HG02798 (cell line): ENCODE data around the gene NRCAM.

ENCODE experiments used
- ATAC-seq: cut with Tn5 transposase; IDR thresholded peaks from one replicate; pipeline ENCODE4 v1.9.1; 2021; ENCODE audit warnings: mild to moderate bottlenecking; ENCODE audit not compliant: unreplicated experiment, poor library complexity

NRCAM gene

DNA sequence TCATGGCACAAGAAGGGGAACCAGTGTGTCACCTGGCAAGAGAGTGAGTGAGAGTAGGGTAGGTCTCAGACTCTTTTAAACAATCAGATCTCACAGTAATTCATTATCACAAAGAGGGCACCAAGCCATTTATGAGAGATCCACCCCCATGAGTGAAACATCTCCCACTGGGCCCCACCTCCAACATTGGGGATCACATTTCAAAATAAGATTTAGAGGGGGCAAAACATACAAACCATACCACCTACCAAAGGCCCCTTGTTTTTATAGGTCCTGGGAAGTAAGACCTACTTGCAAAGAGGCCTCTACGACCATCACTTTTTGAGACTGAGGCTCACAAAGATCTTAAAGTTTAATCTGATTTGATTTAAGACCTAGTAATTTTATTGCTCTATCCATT is 134.9 kb downstream of the NRCAM start:
- ATAC-seq, result no peak

DNA sequence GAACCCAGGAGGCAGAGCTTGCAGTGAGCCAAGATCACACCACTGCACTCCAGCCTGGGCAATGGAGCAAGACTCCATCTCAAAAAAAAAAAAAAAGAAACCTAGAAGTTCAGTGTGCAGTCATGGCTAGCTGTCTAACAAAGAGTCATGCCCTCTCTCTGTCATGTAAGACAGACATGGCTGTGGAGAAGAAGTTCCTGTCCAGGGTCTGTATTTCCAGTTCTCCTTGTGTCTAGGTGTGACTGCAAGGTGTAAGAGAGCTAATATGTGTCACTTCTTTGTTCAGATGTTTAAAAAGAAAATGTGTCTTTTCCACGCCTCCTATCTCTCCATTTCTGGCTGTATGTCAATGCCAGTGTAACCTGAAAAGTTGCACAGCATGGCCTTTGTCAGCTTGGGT is 139.5 kb downstream of the NRCAM start:
- no peak for ATAC-seq

DNA sequence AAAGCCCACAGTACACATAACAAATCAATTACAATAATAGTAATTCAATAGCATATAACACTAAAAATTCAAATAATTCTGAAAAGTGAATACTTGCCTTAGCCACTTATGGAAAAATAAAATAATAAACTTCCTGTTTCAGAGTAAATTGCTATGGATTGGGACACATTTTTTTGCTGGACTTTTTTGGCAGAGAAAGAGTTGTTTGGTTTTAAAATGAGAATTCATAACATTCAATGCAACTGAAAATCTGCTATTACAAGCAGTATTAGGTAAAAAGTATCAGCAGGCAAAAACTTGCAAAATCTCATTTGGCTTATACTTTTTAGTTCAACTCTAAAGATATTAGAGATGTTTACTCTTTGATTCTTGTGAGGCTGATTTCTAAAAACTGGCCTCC is 141.7 kb downstream of the NRCAM start:
- no peak for ATAC-seq

DNA sequence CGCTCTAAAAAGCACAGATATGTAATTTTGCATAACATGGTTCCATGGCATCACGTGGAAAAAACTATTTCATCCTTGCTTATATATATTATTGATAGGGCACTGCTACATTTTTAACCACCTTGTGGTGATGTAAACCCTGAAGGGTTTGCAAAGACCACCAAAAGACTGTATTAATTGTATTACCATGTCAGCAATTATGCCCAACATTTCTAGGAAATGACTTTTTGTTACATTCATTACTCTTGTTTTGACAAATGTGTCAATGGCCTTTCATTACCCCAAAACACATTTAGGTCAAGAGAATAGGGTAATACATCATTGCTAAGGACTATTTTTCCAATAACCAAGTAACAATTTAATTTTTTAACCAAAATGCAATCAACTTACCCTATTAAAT is 142.2 kb downstream of the NRCAM start:
- no peak for ATAC-seq

DNA sequence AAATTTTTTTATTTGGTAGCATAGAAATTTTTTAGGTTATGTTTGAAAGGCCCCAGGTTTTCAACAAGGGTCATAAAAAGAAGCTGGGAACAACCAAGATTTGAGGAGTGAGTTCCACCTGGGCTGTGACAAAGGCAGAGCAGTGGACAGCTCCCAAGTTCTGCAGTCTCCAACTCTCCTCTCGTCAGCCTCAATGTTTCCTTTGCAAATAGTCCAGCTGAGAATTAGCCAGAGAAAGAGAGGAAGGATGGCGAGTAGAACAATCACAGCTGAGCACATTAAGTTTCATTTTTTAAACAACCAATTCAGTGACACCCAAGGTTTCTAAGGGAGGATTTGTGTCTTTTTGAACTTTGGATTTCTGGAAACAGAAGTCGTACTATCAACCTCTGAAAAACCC is 143.2 kb downstream of the NRCAM start:
- ATAC-seq, result no peak

DNA sequence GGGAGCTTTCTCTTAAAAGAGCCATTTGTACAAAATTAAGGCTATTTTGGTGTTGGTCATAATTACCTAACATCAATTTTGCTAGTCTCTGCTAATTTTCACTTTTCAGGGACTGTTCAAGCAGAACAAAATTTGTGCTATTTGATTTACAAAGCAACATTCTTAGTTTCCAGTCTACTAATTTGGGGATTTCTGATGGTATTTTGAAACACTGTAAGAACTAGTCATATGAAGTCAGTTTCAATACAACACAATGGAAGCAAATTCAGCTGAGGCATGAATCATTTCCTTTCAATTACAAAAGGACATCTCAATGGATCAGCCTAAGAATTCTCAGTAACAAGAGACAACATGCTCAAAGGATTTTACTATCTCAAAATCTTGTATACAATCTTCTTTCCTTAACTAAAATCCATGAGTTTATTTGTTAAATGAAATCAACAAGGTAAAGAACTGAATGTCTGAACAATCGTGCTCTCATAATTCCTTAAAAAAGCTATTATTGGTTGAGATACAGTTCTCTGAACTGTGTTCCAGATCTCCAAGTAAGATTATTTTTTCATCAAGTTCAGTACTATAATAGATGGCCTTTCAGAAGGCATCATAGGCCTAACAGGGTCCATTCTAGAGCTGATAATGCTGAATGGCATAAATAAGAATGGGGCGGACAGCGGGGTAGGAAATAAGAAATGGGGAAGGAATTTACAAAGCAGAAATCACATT is 144.6 kb downstream of the NRCAM start:
- peak; percentile 54 for ATAC-seq

DNA sequence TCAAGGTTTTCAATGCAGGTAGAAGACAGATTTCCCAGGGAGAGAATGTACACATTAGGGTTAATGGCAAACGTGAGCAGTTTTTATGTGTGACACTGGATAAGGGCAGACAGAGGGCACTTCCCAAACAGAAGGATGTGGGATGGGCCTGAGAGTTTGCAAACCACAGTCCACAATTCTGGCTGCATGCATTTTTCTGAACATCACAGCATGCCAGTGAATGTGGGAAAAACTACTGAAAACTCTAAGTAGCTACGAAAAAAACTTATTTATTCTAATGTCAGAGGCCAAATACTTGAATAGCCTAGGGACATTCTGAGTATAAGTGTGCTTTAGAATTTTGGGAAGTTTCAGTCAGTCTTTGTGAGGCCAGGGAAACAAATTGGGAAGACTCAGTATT is 145.9 kb downstream of the NRCAM start:
- ATAC-seq, result no peak

DNA sequence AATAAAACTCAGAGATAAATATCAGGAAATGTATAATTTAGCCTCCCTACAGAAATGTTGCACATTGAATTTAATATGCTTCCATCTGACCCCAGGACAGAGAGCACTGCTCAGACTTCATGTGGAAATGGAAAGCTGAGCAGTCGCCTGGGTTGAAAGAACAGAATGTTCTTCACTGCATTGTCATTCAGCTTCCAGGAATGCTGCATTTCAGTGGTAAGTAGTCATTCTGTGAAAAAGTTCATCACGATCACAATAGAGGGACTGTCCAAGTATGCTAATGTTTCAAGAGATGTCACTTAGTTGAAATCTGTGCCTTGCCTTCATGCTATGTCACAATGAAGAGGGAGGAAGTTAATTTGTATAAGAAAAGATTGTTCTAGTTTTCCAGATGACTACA is 147.3 kb downstream of the NRCAM start:
- peak; percentile 64 for ATAC-seq

DNA sequence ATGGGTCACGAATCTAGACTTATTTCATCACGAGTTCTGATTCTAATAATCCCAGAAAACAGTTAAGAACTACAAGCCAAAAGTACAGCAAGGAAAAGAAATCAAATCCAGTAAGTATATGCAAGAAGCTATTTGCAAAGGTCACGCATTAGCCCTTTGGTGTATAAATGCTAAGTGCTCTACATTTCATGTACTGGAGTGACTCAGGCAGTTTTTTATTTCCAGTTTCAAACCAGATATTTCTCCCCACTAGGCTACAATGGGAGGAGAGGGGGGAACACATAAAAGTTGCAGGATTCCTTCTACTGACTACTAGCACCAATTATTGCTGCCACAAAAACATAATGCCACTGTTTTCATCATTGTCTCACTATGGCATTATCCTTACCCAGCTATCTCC is 148.0 kb downstream of the NRCAM start:
- ATAC-seq, result no peak

DNA sequence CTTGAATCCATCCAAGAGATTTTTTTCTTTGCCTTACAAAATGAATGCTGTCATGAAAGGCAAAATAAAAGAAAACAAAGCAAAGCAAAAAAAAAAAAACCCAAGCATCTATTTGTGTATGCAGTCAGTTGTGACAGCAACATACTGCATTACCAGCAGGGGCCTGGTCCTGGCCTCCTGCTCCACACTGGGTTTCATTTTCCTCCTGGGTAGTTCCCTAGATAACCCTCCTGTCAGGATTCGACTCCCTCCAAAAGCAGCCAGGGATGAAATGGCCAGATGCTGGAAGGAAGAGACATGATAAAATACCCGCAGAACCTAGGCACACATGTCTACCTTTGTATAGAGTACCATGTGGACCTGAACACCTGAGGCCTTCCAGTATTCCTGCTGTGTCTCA is 148.6 kb downstream of the NRCAM start:
- ATAC-seq, result no peak

DNA sequence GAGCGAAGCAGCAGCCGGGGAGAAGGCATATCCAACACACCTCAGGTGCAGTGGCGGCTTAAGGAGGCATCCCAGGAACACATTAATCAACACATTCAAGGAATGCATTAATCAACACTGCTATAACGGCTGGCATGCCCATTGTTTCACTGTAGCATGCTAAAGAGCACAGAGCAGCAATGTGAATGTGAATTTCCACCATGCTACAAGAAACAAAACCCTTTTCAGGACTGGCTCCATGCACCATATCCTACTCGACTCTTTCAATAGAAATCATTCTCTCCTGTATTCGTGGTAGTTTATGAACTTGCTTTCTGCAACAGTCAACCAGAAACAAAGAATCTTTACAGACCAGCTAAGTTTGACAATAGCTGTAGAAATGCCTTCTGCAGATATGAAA is 149.0 kb downstream of the NRCAM start:
- no peak for ATAC-seq

DNA sequence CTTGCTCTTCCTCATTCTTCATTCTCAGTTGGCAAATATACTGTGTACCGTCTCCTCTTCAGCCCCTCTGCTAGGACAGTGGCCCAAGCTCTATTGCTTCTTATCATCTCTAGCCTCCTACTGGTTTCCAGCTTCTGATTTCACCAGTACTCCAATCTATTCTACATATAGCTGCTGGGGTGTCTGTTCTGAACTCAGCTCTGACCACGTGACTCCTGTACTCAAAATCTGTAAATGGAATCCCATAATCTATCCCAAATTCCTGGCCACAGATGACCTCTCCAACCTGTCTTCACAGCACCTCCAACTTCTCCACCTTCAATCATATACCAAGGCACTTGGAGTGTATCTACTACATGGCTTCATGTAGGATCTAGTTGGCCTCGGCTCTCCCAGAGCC is 152.9 kb downstream of the NRCAM start:
- ATAC-seq, result no peak

DNA sequence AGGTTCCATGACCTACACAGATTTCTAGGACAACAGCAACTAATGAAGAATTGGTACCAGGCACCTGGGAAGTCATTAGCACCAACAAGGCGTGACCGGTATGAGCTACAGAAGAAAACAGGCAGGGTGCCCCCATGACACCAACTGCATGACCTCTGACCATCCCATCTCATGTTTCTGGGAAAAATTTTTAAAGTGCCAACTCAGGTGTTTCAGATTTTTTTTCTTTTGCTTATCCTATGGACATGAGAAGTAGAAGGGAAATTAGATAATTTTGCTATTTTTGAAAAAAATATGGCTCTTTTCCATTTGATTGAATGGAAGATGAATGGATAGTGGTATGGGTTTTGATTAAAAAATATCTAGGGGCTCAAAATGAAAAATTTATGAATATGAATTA is 154.8 kb downstream of the NRCAM start:
- ATAC-seq, result no peak

DNA sequence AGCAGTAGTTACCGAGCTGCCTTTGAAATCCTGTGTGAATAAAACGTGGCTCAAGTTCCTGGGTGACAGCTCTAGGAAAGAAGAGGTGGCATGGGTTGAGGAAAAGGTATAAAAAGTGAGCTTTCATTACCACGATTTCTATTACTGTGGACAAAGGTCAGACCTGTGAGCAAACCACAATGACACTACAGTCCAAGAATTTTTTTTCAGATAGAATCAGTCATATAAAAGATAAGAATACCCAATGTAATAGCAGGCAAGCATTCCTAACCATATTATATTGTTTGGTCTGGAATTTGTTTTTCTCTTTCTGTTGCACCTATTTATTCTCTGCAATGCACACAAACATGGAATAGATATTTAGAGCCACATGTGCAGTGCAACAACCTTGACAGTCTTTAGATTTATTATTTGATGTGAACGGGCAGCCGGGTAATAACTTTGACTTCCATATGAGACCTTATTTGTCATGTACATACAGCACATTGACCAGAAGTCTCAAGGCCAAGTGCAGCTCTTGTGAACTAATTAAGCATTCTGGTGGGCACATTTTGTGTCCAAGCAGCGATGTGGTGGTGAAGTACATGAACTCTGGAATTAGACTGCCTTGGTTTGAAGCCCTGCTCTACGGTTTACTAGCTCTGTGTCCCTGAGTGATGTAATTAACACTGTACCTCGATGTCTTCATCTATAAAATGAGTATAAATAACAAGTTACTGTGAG is 156.8 kb downstream of the NRCAM start:
- no peak for ATAC-seq

DNA sequence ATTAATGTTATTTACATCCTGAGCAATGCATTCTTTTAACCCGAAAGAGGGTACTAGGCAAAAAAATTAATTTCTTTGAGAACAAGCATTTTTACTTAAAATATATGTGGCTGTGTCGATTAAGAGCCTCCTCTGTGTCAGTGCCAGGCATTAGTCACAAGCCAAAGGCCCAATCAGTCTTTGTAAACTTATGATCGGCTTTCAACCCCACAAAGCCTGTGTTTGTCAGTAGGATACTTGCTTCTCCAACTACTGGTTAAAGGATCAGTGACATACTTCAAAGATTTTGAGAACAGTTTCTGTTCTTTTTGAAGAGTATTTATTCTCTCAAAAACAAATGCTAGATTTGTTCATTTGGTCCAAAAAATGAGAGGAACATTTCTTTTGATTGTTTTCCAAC is 159.3 kb downstream of the NRCAM start:
- ATAC-seq, result no peak

DNA sequence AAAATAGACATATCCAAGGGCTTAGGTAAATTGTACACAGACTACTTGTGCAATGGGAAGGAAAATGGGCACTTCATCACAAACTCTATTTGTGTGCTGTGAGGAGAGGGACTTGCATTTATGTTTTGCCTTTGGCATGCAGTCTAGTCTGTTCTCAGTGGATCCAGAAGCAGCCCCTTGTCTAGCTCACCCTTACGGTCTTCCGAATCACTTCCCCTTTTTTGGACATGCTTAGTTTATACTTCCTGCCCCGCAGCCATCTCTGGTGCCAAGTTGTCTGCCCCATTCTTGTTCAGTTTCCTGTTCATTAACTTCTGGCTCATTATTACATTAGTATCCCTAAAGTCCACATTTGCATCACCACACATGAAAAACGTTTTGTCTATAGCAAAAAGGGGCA is 161.6 kb downstream of the NRCAM start:
- ATAC-seq, result peak; percentile 88

DNA sequence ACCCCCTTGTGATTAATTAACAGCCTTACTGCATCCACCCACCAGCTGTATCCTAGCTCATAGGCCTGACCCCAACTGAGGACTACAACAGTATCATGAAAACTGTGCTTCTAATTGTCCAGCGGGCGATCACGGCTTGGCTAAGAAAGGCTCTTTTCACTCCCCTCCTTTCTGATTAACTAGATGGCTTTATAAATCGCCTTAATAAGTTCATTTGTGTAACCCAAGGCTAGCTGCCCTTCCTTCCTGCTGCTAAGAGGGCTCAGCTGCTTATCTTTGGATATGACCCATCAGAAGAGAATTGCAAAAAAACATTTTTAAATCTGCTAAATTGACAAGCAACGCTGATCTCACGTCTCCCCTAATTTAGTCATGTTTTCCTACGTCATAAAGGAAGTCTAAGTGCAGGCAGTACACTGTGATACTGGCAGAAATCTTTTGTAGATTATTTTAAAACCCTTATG is 163.1 kb downstream of the NRCAM start:
- no peak for ATAC-seq

DNA sequence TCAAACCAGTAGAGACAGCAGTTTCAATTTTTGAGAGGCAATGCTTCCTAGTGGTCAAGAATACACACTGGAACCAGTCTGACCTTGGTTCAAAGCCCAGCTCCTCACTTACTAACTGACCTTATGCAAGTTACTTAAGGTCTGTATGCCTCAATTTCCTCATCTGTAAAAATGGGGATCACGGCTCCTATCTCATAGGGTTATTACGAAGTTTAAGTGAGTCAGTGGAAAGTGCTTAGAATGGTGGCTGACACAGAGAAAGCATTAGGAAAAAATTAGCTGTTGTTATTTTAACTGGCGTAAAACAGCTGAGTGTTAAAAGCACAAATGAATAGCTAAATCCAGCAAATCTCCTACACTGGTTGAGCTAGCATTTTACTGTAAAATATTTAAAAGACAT is 163.7 kb downstream of the NRCAM start:
- no peak for ATAC-seq

DNA sequence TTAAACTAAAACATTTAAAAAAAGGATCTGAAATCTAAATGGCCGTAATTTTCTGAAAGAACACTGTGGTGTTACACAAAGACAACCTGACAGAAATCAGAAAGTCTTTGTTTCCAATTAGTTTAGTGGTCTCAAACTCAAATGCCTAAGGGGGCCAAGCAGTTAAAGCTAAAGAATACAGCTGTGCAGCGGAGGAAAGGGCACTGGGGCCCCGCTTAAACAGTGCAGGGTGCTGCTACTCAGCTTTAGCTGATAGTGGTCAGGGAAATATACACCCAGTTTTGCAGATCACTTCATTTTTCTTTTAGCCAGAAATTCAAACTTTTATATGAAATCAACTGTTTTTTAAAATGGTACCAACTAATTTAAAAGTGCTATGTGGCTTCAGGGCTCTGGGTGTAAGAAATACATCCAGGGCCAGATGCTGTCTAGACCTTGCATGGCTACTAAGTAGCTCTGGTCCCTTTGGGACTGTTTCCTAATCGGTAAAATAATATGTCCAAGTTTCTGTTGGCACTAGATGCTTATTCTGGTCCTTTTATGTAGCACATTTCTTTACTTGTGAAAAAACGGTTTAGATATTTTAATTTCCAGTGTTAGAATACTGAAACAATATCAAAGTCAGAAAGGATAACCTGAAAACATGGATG is 164.3 kb downstream of the NRCAM start:
- ATAC-seq, result no peak

DNA sequence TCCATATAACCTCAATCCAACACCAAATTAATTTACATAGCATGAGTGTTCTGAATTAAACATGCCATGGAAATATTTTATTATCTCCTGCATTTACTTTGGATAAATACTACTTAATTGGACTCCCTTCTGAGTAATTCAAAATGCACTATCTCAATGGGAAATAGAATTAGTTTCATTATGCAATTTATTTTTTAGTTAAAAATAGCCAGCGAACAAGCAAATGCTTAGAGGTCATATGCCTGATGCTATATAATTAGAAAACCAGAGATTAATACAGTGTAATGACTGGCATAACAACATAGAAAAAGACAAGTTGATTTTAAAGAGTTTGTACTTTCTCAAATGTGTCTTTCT is 165.1 kb downstream of the NRCAM start:
- ATAC-seq, result no peak

DNA sequence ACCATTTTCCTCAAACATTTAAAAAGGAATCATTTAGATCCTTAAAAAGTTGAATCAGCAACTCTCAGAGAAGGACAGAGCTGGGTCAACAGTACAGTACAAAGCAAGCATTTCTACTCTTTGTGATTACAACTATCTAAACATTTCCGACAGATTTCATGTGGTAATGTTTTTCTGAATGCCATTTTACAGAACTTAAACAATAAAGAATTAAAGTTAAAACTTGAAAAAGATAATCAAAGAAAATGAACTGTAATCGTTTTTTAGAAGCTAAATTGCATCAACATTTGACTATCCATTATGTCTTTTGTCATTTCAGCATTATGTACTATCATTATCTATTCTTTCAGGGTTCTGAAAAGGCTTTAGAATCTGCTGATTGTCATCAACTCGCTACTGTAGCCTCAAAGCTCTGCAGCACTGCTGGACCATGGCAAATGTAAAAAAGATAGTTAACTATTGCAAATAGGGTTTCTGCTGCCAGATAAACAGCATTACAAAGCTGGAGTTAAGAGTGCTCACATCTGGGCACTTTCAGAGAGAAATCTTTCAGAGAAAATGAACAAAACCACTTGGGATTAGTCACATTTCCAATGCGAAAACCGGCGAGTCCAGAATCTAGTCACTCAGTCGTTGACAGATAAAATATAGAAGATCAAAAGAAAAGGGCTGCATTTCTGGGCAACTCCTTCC is 165.6 kb downstream of the NRCAM start:
- no peak for ATAC-seq
